HEK293T (cell line): Measurements from ENCODE around the gene SLC6A19.

Experiments
- CTCF ChIA-PET: fragments of 350-600 bp; formaldehyde crosslinking; extraction: SDS; loops from one replicate; lab custom pipeline; 2021; ENCODE audit warnings: antibody characterized with exemption, inconsistent platforms; lab: Yijun Ruan, JAX
- POLR2A ChIA-PET: fragments of 350-600 bp; formaldehyde crosslinking; extraction: SDS; loops from one replicate; lab custom pipeline; 2020; ENCODE audit warnings: antibody characterized with exemption, inconsistent platforms; lab: Yijun Ruan, JAX
- DNase-seq: peaks from one replicate; pipeline ENCODE4 v3.0.0; 2012; ENCODE audit warnings: mixed read lengths; ENCODE audit errors: extremely low spot score
- ARNT ChIP-seq: fragments of 450-650 bp; IDR thresholded peaks from 2 replicates; pipeline ENCODE4 v1.6.1; 2017; ENCODE audit warnings: mild to moderate bottlenecking
- BHLHE40 ChIP-seq: fragments of 450-650 bp; IDR thresholded peaks from 2 replicates; pipeline ENCODE4 v1.6.1; 2016; ENCODE audit warnings: mild to moderate bottlenecking, moderate library complexity, borderline replicate concordance
- CTBP1 ChIP-seq: fragments of 450-650 bp; IDR thresholded peaks from 2 replicates; pipeline ENCODE4 v1.6.1; 2016; ENCODE audit warnings: borderline replicate concordance
- ELF4 ChIP-seq: fragments of 450-650 bp; IDR thresholded peaks from 2 replicates; pipeline ENCODE4 v1.6.1; 2017; ENCODE audit warnings: antibody characterized with exemption
- FOXA1 ChIP-seq: fragments of 450-650 bp; IDR thresholded peaks from 2 replicates; pipeline ENCODE4 v1.6.1; 2016; ENCODE audit warnings: mild to moderate bottlenecking
- FOXK2 ChIP-seq: fragments of 450-650 bp; IDR thresholded peaks from 2 replicates; pipeline ENCODE4 v1.6.1; 2016; ENCODE audit warnings: mild to moderate bottlenecking
- FOXM1 ChIP-seq: fragments of 450-650 bp; IDR thresholded peaks from 2 replicates; pipeline ENCODE4 v1.6.1; 2017; ENCODE audit warnings: mild to moderate bottlenecking, borderline replicate concordance
- HDGF ChIP-seq: fragments of 450-650 bp; IDR thresholded peaks from 2 replicates; pipeline ENCODE4 v1.6.1; 2017; ENCODE audit warnings: antibody characterized with exemption, borderline replicate concordance
- L3MBTL2 ChIP-seq: fragments of 450-650 bp; conservative IDR thresholded peaks from 2 replicates; pipeline ENCODE4 v1.6.1; 2016; ENCODE audit warnings: mild to moderate bottlenecking
- LEF1 ChIP-seq: fragments of 450-650 bp; IDR thresholded peaks from 2 replicates; pipeline ENCODE4 v1.6.1; 2017; ENCODE audit warnings: mild to moderate bottlenecking, borderline replicate concordance
- NFRKB ChIP-seq: fragments of 450-650 bp; IDR thresholded peaks from 2 replicates; pipeline ENCODE4 v1.6.1; 2016; ENCODE audit warnings: mild to moderate bottlenecking, moderate library complexity
- SP1 ChIP-seq: fragments of 450-650 bp; IDR thresholded peaks from 2 replicates; pipeline ENCODE4 v1.6.1; 2017
- SUZ12 ChIP-seq: fragments of 450-650 bp; IDR thresholded peaks from 2 replicates; pipeline ENCODE4 v1.6.1; 2016; ENCODE audit warnings: mild to moderate bottlenecking
- TARDBP ChIP-seq: fragments of 450-650 bp; IDR thresholded peaks from 2 replicates; pipeline ENCODE4 v1.6.1; 2016
- ZNF384 ChIP-seq: fragments of 450-650 bp; IDR thresholded peaks from 2 replicates; pipeline ENCODE4 v1.6.1; 2016
- TF ChIP-seq, protein P1 (sequence below): fragments of 450-650 bp; IDR thresholded peaks from 2 replicates; pipeline ENCODE4 v1.6.1; 2016

Gene SLC6A19

DNA sequence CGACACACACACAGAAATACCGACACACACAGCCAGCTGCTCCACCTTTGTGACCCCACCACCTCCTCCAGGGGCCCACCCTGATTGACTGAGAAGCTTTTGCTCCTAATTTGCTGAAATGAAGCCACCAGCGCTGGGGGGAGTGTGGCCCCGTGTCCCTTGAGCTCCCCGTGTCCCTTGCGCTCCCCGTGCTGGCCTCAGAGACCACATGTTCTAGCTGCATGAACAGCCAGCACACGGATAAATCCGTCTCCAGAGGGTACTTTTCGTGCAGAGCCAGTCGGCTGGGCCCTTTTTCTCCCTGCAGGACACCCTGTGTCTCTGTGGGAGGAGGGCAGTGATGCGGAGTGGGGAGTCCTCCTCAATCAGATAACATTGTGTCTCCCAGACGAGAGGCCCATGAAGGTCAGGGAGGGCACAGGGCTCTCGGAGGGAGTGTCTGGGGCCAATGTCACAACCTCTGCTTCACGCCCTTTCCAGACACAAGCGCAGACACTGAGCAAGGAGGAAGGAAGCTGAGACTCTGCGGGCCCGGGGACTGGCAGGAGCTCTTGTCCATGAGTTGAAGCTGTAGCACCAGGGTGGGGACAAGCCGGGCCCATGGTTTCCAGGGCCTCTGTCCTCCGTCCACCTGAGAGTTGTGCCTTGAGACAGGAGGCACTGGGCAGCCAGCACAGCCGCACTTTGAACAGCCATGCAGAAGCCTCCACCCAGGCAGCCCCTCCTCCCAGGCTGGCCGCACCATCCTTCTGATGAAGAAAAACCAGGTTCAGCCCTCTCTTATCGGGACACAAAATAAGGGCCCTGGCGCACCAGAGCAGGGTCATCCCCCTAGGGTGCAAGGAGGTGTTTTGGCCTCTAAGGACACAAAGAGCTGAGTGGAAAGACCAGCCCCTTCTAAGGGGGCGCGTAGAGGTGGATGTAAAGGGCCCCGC lies 36.4 kb upstream of the SLC6A19 start:
- CTCF ChIA-PET: interaction anchor here (0.7 kb wide), 1 partner anchor 719 kb away, joined by 4 read pairs; no protein-coding TSS in a partner anchor
- TF ChIP-seq TARDBP (no peak), CTBP1 (no peak), NFRKB (no peak), ARNT (no peak), FOXK2 (no peak), L3MBTL2 (no peak), LEF1 (no peak), HDGF (no peak), BHLHE40 (no peak), FOXM1 (no peak), ELF4 (no peak), SUZ12 (no peak), FOXA1 (no peak)
- TF ChIP-seq, protein P1, sequence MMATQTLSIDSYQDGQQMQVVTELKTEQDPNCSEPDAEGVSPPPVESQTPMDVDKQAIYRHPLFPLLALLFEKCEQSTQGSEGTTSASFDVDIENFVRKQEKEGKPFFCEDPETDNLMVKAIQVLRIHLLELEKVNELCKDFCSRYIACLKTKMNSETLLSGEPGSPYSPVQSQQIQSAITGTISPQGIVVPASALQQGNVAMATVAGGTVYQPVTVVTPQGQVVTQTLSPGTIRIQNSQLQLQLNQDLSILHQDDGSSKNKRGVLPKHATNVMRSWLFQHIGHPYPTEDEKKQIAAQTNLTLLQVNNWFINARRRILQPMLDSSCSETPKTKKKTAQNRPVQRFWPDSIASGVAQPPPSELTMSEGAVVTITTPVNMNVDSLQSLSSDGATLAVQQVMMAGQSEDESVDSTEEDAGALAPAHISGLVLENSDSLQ: no peak
- POLR2A ChIA-PET: no interaction called here
- no peak for DNase-seq

DNA sequence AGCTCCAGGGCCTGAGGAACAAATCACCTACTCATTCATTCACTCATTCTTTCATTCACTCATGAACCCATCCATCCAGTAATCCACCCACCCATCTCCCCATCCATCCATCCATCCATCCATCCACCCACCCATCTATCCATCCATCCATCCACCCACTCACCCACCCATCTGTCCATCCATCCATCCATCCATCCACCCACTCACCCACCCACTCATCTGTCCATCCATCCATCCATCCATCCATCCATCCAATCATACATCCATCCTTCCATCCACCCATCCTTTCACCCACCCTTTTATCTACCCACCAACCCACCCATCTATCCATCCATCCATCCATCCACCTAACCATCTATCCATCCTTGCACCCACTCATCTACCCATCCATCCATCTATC lies 35.5 kb upstream of the SLC6A19 start:
- ChIA-PET CTCF (interaction anchor here (0.7 kb wide), 1 partner anchor 720 kb away, joined by 4 read pairs; no protein-coding TSS in a partner anchor), POLR2A (no interaction called here)
- DNase-seq: no peak
- TF ChIP-seq HDGF (no peak), LEF1 (no peak), NFRKB (no peak), SUZ12 (no peak), ELF4 (no peak), TARDBP (no peak), FOXA1 (no peak), FOXM1 (no peak), L3MBTL2 (no peak), CTBP1 (no peak), ZNF384 (no peak), FOXK2 (no peak), ARNT (no peak), SP1 (no peak), BHLHE40 (no peak)
- TF ChIP-seq, protein P1: no peak

- CTCF ChIA-PET: no interaction called here
- DNase-seq: no peak
- POLR2A ChIA-PET: no interaction called here
- TF ChIP-seq BHLHE40 (no peak), SP1 (no peak), NFRKB (no peak), L3MBTL2 (no peak), TARDBP (no peak), FOXA1 (no peak), ZNF384 (no peak), LEF1 (no peak), FOXM1 (no peak), ELF4 (no peak), CTBP1 (no peak), FOXK2 (no peak), ARNT (no peak), SUZ12 (no peak), HDGF (no peak)
- TF ChIP-seq, protein P1: no peak
These were observed 35.0 kb upstream of the SLC6A19 start for GRCh38 chr5:1166370-1166769.

GRCh38 chr5:1167361-1167727 lies 34.1 kb upstream of the SLC6A19 start:
- POLR2A ChIA-PET: interaction anchor here (0.6 kb wide), 1 partner anchor 450 kb away, joined by 3 read pairs; no protein-coding TSS in a partner anchor
- CTCF ChIA-PET: interaction anchor here (0.7 to 2.5 kb wide), 14 partner anchors 16 to 477 kb away, joined by 3 to 21 read pairs (median 4); no protein-coding TSS in a partner anchor
- DNase-seq: no peak
- TF ChIP-seq HDGF (no peak), ELF4 (no peak), CTBP1 (no peak), BHLHE40 (no peak), SP1 (no peak), ZNF384 (no peak), LEF1 (no peak), FOXM1 (no peak), FOXA1 (no peak), ARNT (no peak), SUZ12 (no peak), NFRKB (no peak), L3MBTL2 (no peak), TARDBP (no peak), FOXK2 (no peak)
- TF ChIP-seq, protein P1: no peak
